Measurements from ENCODE around the gene KAT6B.
A peak's percentile ranks its signal among the peaks of the same experiment; 100 is the strongest.

Gene KAT6B

DNA sequence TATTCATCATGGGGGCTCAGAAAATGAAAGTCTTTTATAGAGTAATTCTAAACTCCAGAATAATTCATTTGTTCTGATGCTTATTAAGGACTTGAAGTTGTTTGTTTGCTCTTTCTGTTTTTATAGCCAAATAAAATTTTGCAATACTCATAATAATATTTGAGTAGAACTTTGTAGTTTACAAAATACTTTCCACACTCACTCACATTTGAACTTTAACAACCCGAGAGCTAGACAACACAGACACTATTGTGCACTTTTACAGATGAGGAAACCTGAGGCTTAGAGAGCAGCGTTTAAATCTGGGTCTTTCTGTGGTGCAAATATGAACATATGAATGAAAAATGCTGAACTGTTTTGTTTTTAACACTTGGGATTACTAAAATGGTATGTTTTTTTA lies 126.8 kb downstream of the KAT6B start:
- no peak for DNase-seq (ENCODE audit: low read depth in 2 of 2)

DNA sequence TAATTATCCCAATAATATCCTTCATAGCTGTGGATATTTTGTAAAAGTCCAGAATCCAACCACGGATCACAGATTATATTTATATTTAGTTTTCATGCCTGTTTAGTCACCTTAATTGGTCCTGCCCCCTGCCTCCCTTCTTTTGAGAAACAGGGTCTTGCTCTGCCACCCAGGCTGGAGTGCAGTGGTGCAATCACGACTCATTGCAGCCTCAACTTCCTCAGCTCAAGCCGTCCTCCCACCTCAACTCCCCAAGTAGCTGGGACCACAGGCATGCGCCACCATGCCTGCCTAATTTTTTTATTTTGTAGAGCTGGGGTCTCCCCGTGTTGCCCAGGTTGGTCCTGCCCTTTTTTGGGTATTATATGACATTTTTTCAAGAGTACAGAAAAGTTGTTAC lies 129.4 kb downstream of the KAT6B start:
- no peak for DNase-seq (ENCODE audit: low read depth in 2 of 2)

DNA sequence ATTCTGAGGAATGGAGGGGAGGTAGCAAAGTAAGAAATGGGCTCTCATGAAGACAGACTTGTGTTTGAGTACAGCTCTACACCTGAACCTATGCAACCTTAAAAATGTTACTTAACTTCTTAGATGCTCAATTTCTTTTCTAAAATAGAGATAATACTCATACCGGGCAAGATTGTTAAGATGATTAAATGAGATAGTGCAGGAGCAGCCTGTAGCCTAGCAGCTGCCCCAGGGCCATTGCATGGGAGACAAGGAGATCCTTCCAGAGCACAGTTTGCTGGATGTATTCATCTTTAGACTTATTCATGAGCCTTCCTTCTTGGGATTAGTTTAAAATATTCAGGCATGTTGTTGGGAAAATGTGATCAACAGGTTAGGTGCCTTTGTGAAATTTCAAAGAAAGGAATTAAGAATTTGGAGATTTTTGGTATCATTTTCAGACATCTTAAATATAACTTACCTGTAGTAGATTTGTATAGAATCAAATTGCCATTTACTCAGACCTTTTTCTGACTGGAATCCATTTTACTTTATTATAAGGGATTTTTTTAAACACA lies 130.2 kb downstream of the KAT6B start:
- DNase-seq (ENCODE audit: low read depth in 2 of 2), result no peak

DNA sequence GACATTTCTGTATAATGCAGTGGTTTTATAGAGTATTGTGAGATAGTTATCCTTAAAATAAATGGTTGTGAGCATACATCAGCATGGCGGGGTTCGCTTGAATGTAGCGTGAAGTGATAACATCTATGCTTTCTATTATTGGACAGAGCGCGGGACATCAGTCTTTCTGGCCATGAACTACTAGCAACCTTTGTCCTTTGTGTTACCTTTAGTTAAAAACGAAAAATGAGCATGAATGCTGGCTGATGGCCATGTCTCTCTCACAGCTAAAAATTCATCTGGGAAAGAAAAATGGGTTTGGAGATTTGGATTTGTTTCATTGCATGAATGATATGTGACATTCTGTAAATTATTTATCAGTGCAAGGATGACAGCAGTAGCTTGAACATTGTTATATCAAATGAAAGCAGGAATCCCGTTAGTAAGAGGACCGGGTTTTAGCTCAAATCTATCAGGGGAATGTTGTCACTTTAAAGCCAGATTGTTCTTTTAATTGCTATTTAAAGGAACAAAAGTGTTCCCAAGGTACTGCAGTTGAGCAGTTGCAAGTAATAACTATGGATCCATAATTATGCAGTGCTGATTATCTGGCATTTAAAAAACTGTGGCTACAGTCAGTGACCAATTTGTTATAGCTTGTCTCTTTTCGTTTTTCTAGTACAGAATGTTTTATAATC lies 131.0 kb downstream of the KAT6B start:
- DNase-seq (ENCODE audit: low read depth in 2 of 2), result no peak

DNA sequence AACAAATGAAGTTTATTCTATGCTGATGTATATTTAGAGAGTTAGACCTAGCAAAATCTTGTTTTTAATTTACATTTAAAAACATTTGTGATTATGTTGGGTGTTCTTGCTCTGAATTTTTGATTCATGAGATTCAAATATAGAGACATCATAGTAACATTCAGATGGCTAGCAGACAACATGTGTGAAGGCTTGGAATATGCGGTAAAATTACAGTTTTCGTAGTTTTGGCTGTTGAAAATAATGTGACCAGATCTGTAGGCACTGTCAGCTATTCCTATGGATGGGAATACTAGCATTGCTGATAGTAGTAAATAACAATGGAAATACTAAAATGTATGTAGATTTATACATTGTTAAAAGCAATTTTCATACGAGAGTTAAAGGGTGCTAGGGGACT lies 131.9 kb downstream of the KAT6B start:
- DNase-seq (ENCODE audit: low read depth in 2 of 2), result no peak

DNA sequence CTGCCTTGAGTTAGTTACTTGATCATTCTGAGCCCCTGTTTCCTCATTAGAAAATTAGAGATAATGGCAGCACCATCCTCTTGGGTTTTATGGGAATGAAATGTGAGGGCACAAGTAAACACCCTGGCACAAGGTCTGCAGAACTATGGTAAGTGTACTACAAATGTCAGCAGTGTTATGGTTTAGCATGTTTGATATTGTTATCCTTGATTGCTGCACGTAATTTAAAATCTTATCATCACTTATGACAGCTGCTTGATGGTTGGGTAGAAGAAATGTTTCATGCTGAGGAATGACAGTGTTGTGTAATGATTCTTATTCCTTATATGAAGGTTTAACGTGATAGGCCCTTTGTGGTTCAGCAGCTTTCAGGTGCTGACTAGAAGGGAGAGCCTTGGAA lies 134.3 kb downstream of the KAT6B start:
- no peak for DNase-seq (ENCODE audit: low read depth in 2 of 2)

DNA sequence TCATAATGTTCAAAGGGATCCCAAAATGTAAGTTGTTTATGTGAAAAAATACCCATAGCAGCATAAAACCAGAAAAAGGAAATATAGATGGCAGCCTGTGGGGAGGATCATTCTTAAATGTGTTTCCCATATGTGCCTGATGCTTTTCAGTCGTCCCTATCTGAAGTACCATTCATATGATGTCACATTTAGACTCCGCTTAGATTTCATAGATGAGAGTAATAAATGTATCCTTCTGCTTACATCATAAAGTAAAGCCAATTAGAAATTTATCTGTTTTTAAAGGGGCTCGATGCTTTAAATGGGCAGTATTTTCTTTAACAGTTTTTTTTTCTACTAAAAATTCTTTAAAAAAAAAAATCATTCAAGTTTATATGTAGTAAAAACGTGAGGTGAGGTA lies 136.1 kb downstream of the KAT6B start:
- DNase-seq (ENCODE audit: low read depth in 2 of 2), result no peak

DNA sequence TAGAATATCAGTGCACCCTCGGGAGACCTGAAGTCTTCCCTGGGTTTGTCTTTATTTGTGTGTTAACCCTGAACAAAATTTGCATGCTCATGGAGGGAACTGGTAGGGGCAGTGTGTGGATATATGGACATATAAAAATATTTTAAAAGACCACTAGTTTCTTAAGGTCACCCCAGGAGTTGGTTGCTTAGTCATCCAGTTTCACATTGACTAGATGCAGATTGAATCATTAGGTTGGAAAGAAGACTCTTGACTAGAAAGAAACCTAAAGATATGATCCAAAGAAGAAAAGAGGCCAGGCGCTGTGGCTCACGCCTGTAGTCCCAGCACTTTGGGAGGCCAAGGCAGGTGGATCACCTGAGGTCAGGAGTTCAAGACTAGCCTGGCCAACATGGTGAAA lies 137.1 kb downstream of the KAT6B start:
- DNase-seq (ENCODE audit: low read depth in 2 of 2), result no peak

DNA sequence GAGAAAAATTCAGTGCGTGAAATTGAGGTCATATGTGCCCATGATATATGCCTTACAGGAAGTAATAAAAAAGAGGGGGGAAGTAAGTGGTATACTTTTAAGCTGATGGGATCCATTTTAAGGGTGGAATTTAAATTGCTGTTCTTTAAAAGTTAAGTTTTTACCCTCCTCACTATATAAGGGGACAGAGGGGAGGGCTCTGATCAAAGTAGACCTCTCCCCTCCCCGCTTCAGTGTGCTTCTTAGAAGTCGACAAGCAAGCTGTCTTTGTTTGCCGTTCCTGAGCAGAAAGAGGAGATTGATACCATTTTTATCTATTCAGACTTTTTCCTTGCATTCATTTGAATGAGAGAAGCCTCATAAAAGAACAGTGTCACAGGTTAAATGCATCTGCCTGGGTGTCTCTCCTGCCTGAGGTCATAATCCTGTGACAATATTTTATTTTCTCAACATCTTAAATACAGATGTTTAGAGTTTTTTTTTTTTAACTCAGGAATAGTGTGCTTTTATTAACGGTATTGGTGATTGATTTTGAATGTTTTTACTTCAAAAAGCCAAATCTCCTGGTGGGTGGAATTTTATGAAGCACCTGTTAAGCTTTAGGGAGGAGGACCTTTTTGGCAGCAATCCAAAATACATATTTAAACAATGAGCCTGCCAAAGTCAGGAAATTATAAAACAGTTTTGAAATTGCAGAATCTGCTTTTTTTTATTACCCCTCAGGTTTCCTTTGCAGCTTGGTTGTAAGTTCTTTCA lies 141.7 kb downstream of the KAT6B start:
- no peak for DNase-seq (ENCODE audit: low read depth in 2 of 2)

DNA sequence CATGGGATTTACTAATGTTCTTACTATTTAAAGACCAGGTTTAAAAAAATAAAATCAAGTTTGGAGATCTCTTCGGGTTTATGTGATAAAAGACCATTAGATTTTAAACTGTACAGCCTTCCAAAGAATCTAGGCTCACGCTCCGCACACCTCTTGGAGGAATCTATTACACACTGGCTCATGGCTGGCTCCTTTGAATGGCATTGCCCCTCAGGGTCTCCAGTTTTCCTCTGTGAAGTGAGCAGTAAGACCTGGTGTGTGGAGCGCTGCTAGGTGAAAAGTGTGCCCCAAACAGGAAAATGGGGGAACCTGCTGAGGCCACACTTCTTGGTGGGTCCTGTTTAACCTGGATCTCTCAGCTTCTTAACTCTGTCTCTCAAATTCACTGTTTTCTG lies 142.3 kb downstream of the KAT6B start:
- DNase-seq (ENCODE audit: low read depth in 2 of 2), result no peak

DNA sequence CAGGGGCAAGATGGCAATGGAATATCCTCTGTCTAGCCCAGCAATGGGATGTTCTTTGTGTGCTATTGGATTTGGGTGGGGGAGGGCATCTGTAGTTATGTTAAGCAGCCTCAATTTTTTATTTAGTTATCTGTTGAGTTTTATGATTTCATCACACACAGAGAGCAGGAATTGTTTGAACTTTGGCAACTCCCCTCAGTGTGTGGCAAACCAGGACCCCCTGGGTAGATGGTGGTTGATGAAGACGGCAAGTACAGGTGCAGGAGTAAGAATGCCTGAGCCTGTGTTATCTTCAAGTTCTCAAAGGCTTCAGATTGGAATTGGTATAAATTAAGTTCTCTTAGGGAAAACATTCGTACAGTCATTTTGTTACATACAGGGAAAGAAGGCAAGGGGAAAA lies 142.7 kb downstream of the KAT6B start:
- DNase-seq (ENCODE audit: low read depth in 2 of 2), result no peak

DNA sequence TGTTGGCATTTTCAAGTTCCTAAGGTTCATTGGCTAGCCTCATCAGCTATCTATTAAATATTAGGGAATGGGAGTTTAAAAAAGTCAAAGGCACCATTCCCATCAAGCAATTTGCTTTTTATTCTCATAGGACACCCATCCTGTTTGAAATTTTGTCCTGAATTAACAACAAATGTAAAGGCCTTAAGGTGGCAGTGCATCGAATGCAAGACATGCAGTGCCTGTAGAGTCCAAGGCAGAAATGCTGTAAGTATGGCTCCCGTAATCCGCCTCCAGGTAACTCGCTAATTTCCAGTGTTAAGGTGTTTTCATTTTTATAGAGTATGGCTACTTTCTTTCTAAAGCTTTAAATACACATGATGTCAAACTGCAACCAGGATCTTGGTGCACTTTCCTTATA lies 143.1 kb downstream of the KAT6B start:
- DNase-seq (ENCODE audit: low read depth in 2 of 2), result no peak

DNA sequence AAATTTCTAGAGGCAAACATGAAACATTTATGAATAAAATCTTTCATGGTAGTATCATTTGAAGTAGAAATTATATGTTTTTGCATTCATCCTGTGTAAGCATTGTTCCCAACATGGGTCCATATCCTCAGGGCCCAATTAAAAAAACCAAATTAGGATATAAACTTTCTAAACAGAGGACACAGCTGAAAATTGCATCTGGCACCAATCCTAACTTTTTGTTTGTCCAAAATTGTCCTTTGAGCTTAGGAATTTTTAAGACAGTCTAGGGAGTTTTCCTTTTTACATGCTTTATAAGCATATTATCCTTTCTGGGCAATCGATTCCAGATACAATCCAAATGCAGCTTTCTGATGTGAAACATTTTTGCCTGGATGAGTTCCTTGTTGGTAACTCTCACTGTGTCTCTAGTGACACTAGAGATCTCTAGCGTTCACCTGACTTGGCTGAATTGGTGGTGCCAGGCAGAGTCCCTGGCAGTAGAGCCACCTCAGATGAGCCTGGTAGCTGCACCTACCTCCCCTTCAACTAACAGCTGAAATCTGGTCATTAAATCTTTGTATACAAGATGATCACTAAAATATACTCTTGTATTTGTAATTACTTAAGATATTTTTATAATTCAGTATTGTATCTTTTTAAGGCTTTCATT lies 147.5 kb downstream of the KAT6B start:
- DNase-seq (ENCODE audit: low read depth in 2 of 2), result no peak

DNA sequence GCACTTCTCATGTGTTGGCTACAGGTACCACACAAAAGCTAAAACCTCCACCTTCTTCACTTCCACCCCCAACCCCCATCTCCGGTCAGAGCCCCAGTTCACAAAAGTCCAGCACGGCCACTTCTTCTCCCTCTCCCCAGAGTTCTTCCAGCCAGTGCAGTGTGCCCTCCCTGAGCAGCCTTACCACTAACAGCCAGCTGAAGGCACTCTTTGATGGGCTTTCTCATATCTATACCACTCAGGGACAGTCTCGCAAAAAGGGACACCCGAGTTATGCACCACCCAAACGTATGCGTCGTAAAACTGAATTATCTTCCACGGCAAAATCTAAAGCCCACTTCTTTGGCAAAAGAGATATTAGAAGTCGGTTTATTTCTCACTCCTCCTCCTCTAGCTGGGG lies 149.4 kb downstream of the KAT6B start:
- no peak for DNase-seq (ENCODE audit: low read depth in 2 of 2)

DNA sequence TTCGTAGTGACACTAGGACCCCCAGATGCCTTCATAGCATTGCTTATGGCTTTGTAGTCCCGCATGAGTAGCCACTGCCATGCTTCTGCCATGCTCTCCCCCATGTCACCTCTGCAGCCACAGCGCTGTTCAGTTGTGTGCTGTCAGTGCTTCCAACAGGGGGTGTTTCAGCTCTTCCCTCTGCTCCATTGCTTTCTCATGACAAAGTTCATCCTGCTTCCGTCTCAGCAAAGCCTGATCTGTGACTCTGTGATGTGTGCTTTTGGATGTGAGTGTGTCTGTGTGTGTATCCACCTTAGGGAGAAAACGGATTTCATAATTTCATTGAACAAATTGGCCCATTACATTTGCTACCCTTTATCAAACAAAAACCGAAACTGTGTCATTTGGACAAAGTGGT lies 150.2 kb downstream of the KAT6B start:
- DNase-seq (ENCODE audit: low read depth in 2 of 2), result no peak

DNA sequence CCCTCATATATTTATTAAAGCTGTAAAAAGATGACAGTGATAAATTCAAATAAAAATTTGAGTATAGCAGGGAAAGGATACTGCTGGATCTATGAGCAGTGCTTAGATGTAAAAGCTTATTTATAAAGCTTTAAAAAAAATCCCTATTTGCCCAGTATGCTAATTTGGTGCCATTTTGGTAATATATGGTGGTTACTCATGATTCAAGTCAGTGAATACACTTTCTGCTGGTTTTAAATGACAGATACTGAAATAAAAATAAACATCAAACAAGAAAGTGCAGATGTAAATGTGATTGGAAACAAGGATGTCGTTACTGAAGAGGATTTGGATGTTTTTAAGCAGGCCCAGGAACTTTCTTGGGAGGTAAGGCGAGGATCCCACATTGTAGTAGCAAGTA lies 150.7 kb downstream of the KAT6B start:
- DNase-seq (ENCODE audit: low read depth in 2 of 2), result no peak

DNA sequence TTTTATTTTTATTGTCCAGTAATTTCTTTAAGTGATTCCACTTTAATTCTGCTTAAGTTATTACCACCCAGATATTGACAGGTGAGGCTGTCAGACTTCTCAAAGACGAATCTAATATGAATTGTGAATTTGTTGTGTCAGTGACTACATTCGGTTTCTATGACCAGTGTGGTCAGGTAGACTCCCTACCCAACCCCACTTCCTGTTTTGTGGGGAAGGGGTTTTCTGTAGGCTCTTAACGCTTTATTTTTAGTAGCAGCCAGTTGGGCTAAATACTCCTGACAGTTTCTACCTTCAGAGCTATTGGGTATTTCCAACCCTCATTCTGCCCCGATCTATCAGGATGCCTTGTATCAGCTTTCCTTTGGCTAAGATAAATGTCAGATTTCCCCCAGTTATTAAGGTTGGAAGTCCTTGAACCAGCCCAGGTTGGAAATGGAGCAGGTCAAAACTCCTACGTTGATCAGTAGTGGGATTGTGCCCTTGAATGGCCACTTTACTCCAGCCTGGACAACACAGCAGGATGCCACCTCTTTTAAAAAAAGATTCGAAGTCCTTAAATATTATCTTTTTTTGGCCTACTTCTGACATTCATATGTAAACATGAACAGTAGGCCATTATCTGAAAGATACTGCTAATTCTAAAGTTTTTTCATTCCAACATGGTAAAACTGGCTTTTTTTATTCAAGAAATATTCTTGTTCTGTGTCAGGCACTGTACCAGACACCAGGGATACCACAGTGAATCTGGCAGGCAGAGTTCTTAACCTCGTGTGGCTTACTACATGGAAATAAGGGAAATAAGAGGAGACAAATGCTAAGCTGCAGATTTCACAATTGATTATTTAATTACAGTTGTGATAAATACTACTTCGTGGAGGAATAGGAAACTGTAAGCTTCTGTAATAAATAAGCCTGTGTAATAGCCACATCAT lies 151.8 kb downstream of the KAT6B start:
- DNase-seq (ENCODE audit: low read depth in 2 of 2), result peak in 1 of 2 donors; percentile 27

DNA sequence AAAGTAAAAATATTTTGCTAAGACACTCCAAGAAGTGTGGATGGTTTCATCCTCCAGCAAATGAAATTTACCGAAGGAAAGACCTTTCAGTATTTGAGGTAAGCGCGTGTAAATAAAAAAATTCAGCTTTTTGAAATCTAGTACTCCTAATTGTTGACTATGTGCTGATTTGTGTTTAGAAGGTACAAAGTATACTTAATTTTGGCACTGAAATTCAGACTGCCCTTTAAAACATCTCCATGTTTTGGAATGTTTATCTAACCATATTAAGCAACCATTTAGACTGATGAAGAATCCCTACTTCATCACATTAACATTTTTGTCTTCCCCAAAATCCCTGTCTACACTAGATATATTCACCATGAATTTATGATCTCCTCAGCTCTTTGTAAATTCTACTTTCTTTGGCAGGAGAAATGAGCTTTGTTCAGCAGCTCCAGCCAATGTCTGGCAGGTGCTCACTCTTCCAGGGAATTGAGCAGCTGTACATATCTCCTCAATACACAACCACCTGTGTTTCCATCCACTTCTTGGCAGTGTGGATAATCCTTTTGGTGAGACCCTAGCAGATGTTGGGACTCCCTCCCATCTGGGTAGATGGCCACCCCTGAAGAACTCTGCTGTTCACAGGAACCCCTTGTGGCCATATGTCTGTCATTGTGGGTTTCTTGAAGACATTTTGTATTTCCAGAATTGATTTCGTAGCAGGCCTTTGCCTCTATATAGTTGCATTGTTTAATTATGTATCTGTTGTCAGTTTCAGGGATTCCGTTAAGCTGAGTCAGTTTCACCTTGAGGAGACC lies 155.6 kb downstream of the KAT6B start:
- DNase-seq (ENCODE audit: low read depth in 2 of 2), result no peak

DNA sequence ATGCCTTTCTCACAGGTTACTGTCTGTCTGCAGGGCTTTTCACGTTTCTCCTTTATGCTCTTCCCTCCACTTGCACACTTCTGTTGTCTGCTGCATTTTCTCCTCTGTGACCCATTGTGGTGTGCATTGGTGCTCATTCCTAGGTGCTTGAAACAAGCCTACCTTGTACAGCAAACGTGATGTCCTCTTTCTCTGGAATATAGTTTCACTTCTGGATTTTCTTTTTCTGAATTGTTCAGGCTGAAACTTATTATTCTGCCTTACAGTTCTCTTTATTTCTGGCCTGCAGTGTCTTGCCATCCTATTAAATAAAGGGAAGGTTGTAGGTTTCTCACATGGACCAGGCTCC lies 156.2 kb downstream of the KAT6B start:
- no peak for DNase-seq (ENCODE audit: low read depth in 2 of 2)

DNA sequence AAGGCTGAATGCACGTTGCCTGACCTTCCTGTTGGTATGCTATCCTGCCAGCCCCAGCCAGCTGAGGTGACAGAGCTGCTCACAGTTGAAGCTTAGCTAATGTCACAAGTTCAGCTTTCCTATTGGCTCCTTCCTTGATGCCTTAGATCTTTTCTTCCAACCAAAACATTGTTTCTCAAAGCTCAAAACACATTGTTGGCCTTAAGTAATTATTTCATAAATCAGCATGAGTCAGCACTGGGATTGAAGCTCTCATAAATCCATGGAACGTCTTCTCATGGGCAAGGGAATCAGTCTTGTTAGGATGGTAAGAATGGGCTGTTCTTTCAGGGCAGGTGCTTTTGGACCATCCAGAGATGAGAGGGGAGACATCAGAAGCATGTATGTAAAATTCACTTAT lies 157.0 kb downstream of the KAT6B start:
- DNase-seq (ENCODE audit: low read depth in 2 of 2), result no peak
